A673 (cell line): Measurements from ENCODE around the gene CPT1A. TPM values are rescaled to one million over a fixed set of nuclear protein-coding genes. Genes with fewer than 3 reads are reported as not detected.

Experiments
- BruUV-seq: library from RNA; stranded (reverse); fragments of 400-500 nt; replicated peaks from 2 replicates; lab custom pipeline; 2021; lab: Mats Ljungman, UMichigan
- CTCF ChIA-PET: fragments of 300-600 bp; sonication (Branson Sonifier 250); formaldehyde crosslinking; loops from one replicate; lab custom pipeline; 2022; ENCODE audit warnings: antibody characterized with exemption; lab: Charles Lee
- POLR2A ChIA-PET: fragments of 300-600 bp; sonication (Branson Sonifier 250); formaldehyde crosslinking; loops from one replicate; lab custom pipeline; 2022; ENCODE audit warnings: antibody characterized with exemption; ENCODE audit not compliant: low non-redundant PET; lab: Charles Lee
- DNase-seq: peaks from one replicate; pipeline ENCODE4 v3.0.0-alpha.2; 2015; ENCODE audit warnings: low spot score
- H3K27ac ChIP-seq: fragments of 200-600 bp; sonication (generic); 2 replicates; pipeline ENCODE4 v1.5.1; 2016; ENCODE audit warnings: mixed run types, low read depth, mild to moderate bottlenecking, mixed read lengths, antibody characterized with exemption, low read length; ENCODE audit not compliant: poor library complexity, severe bottlenecking
- H3K27me3 ChIP-seq: fragments of 200-600 bp; sonication (generic); replicated peaks from 2 replicates; pipeline ENCODE4 v1.6.1; 2017; ENCODE audit warnings: mixed run types, low read depth, mild to moderate bottlenecking, mixed read lengths, antibody characterized with exemption, low read length; ENCODE audit not compliant: insufficient read depth, poor library complexity
- H3K36me3 ChIP-seq: fragments of 200-600 bp; sonication (generic); 2 replicates; pipeline ENCODE4 v1.6.1; 2016; ENCODE audit warnings: mixed run types, mild to moderate bottlenecking, mixed read lengths, antibody characterized with exemption, low read length; ENCODE audit not compliant: insufficient read depth, poor library complexity, severe bottlenecking
- H3K4me1 ChIP-seq: fragments of 200-600 bp; sonication (generic); 2 replicates; pipeline ENCODE4 v1.6.1; 2017; ENCODE audit warnings: mixed run types, mild to moderate bottlenecking, mixed read lengths, antibody characterized with exemption, low read length; ENCODE audit not compliant: insufficient read depth, poor library complexity, severe bottlenecking
- H3K4me3 ChIP-seq: fragments of 200-600 bp; sonication (generic); 2 replicates; pipeline ENCODE4 v1.5.1; 2016; ENCODE audit warnings: low read depth, mixed run types, mild to moderate bottlenecking, mixed read lengths, low read length; ENCODE audit not compliant: poor library complexity, severe bottlenecking
- H3K9me3 ChIP-seq: fragments of 200-600 bp; sonication (generic); 2 replicates; pipeline ENCODE4 v1.6.1; 2016; ENCODE audit warnings: mixed run types, low read depth, mild to moderate bottlenecking, mixed read lengths, antibody characterized with exemption, low read length; ENCODE audit not compliant: poor library complexity, severe bottlenecking
- EZH2 ChIP-seq: fragments of 200-600 bp; sonication (generic); IDR thresholded peaks from 2 replicates; pipeline ENCODE4 v1.6.1; 2017; ENCODE audit warnings: borderline replicate concordance, low read depth, mild to moderate bottlenecking, mixed read lengths, antibody characterized with exemption, low read length; ENCODE audit not compliant: poor library complexity, severe bottlenecking
- intact Hi-C: fragments of 100-400 bp; cut with micrococcal nuclease; formaldehyde crosslinking; loops from one replicate; pipeline ENCODE4 v1.10.0; 2022; ENCODE audit not compliant: unreplicated experiment
- total RNA-seq: library from RNA; stranded (reverse); gene quantifications from 2 replicates; pipeline ENCODE4 v1.2.3, GENCODE V29; 2021
- TF ChIP-seq, protein P1 (sequence below): fragments of 300-800, 200-600 bp; sonication (generic); conservative IDR thresholded peaks from 2 replicates; pipeline ENCODE4 v1.5.1; 2017; ENCODE audit warnings: low read depth, mild to moderate bottlenecking, antibody characterized with exemption, low read length, moderate library complexity, mixed read lengths

The CPT1A gene
- total RNA-seq, 1 experiment from 2014 or later = 15.5 TPM

DNA sequence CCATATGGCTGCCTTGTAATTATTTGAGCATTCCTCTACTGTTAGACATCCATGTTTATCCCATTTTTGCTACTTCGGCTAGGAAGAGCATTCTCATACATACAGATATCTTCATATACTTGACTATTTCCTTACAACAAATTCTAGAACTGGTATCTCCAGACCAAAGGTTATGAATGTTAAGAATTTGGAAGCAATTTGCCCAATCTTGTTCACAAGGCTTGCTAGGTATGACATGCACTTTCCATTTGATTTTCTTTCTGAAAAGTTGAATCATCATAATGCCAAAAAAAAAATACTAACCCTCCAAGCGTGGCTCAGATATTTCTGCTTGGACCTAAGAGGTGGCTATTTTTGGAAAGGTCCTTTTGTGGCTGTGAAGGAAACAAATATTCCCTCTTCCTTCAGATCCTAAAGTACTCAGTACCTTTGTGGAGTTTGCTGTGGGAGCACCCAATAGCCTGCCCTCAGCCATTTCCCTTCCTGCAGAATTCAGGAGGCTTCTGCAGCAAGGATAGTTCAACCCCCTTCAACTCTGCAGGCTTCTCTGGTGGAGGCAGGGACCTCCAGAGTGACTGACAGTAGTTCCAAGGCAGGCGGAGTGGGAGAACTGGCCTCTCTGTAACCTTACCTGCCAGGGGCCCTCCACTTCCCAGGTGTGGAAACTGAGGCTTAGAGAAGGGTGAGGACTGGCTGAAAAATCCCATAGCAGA, 22.0 kb upstream of the CPT1A start:
- Histone ChIP-seq H3K9me3 (peaks cover 5% of the 10 kb centered on the region), H3K27me3 (no peaks in the 10 kb centered on the region), H3K27ac (no peak overlapping the region), H3K4me1 (no peaks in the 10 kb centered on the region), H3K4me3 (no peak overlapping the region), H3K36me3 (no peaks in the 10 kb centered on the region)
- DNase-seq = no peak
- intact Hi-C loops = no loop called here
- ChIA-PET CTCF (no interaction called here), POLR2A (no interaction called here)
- no TSS peak for BruUV-seq
- TF ChIP-seq, protein P1, sequence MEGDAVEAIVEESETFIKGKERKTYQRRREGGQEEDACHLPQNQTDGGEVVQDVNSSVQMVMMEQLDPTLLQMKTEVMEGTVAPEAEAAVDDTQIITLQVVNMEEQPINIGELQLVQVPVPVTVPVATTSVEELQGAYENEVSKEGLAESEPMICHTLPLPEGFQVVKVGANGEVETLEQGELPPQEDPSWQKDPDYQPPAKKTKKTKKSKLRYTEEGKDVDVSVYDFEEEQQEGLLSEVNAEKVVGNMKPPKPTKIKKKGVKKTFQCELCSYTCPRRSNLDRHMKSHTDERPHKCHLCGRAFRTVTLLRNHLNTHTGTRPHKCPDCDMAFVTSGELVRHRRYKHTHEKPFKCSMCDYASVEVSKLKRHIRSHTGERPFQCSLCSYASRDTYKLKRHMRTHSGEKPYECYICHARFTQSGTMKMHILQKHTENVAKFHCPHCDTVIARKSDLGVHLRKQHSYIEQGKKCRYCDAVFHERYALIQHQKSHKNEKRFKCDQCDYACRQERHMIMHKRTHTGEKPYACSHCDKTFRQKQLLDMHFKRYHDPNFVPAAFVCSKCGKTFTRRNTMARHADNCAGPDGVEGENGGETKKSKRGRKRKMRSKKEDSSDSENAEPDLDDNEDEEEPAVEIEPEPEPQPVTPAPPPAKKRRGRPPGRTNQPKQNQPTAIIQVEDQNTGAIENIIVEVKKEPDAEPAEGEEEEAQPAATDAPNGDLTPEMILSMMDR = no peak
- TF ChIP-seq EZH2 = no peak

DNA sequence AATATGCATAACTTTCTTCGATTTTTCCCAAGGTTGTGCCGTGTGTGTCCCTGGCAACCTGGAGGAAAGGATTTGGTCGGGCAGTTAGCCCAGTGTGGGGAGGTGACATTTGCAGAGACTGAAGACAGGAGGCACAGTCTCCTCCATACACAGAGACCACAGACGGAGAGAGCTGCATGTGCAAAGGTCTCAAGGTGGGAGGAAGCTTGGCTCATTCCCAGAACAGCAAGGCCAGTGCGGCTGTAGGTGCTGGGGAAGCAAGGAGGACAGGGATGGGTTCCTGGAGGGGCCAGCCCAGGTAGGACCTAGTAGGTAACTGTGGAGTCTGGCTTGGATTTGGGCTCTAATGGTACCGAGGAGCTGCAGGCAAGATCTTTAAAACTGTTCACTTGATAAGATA, 20.7 kb upstream of the CPT1A start:
- POLR2A ChIA-PET = no interaction called here
- TF ChIP-seq, protein P1 = no peak
- TF ChIP-seq EZH2 = no peak
- no peak overlapping the region for H3K27ac ChIP-seq
- no peaks in the 10 kb centered on the region for H3K36me3 ChIP-seq
- CTCF ChIA-PET = no interaction called here
- H3K9me3 ChIP-seq = peaks cover 5% of the 10 kb centered on the region
- no peaks in the 10 kb centered on the region for H3K27me3 ChIP-seq
- H3K4me3 ChIP-seq = no peak overlapping the region
- no peaks in the 10 kb centered on the region for H3K4me1 ChIP-seq
- BruUV-seq = no TSS peak
- no peak for DNase-seq
- intact Hi-C loops = no loop called here

DNA sequence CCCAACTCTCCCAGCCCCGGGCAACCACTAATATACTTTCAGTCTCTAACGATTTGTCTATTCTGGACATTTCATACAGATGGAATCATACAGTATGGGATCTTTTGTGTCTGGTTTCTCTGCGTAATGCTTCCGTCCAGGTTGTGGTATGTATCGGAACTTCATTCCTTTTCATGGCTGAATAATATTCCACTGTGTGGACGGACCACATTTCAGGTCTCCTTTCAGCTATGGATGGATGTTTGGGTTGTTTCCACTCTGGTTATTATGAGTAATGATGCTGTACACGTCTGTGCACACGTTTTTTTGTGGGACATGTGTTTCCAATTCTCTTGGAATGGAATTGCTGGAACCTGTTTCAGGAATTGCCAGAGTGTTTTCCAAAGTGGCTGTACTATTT, 17.4 kb upstream of the CPT1A start:
- intact Hi-C loops = loop anchor here (10.0 kb wide), 1 partner anchor 224 kb away; no protein-coding TSS in a partner anchor
- H3K9me3 ChIP-seq = peaks cover 5% of the 10 kb centered on the region
- H3K27me3 ChIP-seq = peaks cover 6% of the 10 kb centered on the region
- no peak overlapping the region for H3K27ac ChIP-seq
- ChIA-PET CTCF (no interaction called here), POLR2A (no interaction called here)
- H3K36me3 ChIP-seq = no peaks in the 10 kb centered on the region
- H3K4me1 ChIP-seq = peaks cover 8% of the 10 kb centered on the region
- DNase-seq = no peak
- TF ChIP-seq, protein P1 = no peak
- no peak for TF ChIP-seq EZH2
- no peak overlapping the region for H3K4me3 ChIP-seq
- BruUV-seq = no TSS peak
